22Rv1 (cell line): ENCODE results near the gene PLS1.

Experiments used
- H3K27ac ChIP-seq: fragments of 450-650 bp; 2 replicates; pipeline ENCODE4 v1.5.1; 2017
- ZFX ChIP-seq: fragments of 450-650 bp; IDR thresholded peaks from 2 replicates; pipeline ENCODE4 v1.6.1; 2017; ENCODE audit warnings: antibody characterized with exemption, borderline replicate concordance
- TF ChIP-seq, protein P1 (sequence below): fragments of 450-650 bp; IDR thresholded peaks from 2 replicates; pipeline ENCODE4 v1.5.1; 2017; ENCODE audit warnings: mild to moderate bottlenecking

PLS1 gene

DNA sequence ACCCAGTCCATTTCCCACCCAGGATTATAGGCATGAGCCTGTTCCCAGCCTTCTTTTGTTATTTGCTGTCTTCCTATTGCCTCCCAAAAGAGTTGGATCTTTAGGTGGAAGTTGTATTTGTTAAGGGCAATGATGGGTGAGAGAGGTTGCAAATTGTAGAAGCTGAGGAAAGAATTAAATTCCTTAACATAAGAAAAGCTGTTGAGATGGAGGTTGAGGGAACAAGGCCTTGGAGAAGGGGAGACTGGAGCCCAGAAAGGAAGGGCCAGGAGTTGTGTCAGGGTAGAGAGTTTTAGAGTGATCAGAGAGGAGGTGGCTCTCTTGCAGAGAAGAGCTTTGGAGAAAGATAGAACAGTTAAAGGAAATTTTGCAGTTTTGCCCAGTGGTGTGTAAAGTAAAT, 46.8 kb downstream of the PLS1 start:
- TF ChIP-seq, protein P1, sequence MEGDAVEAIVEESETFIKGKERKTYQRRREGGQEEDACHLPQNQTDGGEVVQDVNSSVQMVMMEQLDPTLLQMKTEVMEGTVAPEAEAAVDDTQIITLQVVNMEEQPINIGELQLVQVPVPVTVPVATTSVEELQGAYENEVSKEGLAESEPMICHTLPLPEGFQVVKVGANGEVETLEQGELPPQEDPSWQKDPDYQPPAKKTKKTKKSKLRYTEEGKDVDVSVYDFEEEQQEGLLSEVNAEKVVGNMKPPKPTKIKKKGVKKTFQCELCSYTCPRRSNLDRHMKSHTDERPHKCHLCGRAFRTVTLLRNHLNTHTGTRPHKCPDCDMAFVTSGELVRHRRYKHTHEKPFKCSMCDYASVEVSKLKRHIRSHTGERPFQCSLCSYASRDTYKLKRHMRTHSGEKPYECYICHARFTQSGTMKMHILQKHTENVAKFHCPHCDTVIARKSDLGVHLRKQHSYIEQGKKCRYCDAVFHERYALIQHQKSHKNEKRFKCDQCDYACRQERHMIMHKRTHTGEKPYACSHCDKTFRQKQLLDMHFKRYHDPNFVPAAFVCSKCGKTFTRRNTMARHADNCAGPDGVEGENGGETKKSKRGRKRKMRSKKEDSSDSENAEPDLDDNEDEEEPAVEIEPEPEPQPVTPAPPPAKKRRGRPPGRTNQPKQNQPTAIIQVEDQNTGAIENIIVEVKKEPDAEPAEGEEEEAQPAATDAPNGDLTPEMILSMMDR, result no peak
- TF ChIP-seq ZFX, result no peak
- no peak overlapping the region for H3K27ac ChIP-seq

DNA sequence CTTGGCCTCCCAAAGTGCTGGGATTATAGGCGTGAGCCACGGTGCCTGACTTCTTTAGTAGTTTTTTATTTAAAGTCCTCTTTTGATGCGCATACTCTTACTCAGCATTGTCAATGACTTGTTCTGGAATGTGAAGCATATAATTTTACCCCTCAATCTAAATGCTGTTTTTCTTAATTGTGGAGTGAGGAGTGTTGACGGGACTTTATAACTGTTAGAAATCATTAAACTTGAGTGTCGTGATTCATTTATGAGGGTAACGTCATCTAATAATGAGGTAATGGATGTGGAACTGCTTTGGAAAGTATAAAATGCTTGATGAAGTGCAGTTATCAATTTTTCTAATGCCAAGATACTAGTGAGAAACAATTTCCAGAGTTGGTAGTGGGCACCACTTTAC, 48.3 kb downstream of the PLS1 start:
- H3K27ac ChIP-seq, result no peak overlapping the region
- TF ChIP-seq ZFX, result no peak
- TF ChIP-seq, protein P1, result no peak

DNA sequence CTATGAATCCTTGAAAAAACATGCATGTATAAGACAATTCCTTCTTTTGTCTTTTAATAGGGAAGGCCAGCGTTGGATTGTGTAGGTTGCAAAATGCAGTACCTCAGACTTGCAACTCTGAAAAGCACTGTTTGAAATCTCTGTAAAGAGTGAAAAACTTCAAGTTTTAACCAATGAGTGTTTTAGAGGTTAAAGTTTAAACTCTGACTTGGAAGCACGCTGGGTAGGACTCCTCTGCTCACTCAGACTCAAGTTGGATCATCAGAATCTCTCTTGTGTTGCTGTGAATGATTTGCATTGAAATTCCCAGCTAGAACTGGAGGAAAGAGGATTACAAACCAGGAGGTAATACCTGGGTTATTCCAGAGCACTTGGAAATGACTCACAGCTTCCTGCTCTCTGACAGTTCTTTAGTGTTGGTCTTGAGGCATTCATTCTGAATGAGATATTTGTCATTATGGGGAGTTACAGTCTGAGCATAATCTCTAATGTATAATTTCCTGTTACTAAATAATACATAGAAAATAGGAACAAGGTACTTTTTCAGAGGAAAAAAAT, 49.1 kb downstream of the PLS1 start:
- TF ChIP-seq, protein P1, result no peak
- no peak for TF ChIP-seq ZFX
- no peak overlapping the region for H3K27ac ChIP-seq

DNA sequence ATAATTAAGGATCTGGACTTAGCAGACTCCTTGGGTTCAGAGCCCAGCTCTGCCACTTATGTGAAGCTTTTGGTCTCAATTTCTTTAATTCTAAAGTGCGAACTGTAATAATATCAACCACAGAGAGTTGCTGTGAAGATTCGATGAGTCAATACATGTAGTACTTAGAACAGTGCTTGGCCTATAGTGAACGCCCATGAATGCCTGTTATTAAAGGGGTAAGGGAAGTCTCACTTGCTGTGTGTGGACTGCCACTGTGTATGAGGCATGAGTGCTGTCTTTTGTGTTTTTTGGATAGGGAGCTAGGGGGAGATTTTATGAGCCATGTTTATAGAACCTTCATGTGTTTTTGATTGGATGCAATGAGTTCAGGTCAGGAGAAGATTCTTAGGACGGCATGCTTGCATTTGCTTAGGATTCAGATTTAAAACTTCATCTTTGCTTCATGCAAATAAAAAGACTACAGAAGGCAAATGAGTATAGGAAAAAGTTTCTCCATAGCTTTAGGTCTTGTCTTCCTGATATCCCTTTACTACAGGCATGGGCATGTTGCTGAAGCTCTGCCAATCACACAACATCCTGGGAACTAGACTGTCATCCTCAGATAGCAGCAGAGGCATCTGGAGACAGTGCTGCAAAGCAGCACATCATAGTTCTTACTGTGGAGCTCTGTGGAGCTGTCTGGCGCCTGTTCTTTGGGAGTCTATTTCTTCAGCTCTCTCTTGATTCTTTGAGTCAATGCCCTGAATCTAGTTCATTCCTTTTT, 50.0 kb downstream of the PLS1 start:
- H3K27ac ChIP-seq, result no peak overlapping the region
- TF ChIP-seq, protein P1, result no peak
- no peak for TF ChIP-seq ZFX

DNA sequence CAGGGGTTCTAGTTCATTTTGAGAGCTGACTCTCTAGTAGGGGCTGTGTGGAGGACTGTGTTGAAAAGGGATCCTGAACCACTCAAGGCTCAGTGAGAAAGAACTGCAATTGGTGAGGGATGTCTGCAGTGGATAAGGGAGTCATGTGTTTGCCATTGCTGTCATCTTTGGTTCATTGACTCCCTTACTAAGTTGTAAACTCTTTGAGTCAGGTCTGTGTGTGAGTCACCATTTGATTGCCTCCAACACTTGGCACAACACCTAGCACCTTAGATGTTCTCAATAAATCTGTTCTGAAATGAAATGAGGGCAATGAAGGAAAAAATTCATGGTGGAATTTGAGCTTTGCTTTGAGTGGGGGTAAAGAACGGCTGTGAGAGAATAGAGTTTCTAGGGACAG, 51.7 kb downstream of the PLS1 start:
- no peak for TF ChIP-seq ZFX
- TF ChIP-seq, protein P1, result no peak
- H3K27ac ChIP-seq, result no peak overlapping the region

DNA sequence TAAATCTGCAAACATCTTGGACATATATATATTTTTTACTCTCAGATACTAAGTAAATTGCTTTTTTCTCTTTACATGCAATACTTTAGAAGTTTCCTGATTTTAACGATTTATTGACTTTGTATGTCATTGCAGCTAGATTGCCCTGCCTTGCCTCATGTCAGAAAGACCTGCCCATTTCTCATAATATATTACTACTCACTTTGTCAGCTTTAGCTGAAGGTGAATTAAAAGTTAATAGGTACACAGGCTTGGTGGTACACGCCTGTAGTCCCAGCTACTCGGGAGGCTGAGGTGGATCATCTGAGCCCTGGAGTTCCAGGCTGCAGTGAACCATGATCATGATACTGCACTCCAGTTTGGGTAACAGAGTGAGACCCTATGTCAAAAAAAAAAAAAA, 52.8 kb downstream of the PLS1 start:
- no peak for TF ChIP-seq ZFX
- TF ChIP-seq, protein P1, result no peak
- no peak overlapping the region for H3K27ac ChIP-seq

DNA sequence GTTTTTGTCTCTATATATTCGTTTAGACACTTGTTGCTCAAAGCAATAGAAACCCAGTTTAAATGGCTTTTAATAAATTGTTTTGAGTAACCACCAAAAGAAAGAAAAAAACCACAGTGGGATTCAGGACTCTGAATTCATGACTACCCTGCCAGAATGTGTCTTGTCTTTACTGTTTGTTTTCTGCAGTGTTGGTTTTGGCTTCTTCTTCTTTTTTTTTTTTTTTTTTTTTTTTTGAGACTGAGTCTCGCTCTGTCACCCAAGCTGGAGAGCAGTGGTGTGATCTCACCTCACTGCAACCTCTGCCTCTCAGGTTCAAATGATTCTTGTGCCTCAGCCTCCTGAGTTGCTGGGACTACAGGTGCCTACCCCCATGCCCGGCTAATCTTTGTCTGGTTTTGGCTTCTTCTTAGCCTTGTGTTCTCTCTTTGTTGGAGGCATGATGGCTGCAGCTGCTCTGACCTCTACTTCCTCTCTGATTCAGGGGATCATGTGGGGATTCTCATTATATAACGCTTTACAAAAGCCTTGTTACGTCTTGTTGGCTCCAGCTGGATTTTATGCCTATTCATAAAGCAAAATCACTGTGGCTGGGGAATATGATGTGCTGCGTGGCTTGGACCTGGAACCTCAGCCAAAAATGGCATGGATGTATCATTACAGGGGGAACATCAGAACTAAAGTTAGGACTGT, 54.0 kb downstream of the PLS1 start:
- TF ChIP-seq ZFX, result no peak
- TF ChIP-seq, protein P1, result no peak
- H3K27ac ChIP-seq, result no peak overlapping the region
